GM18499 (cell line): ENCODE measurements around the gene CDH16.

Experiments
- ATAC-seq: cut with Tn5 transposase; IDR thresholded peaks from one replicate; pipeline ENCODE4 v1.9.1; 2021; ENCODE audit warnings: moderate number of reproducible peaks; ENCODE audit not compliant: insufficient read depth, unreplicated experiment

The CDH16 gene

DNA sequence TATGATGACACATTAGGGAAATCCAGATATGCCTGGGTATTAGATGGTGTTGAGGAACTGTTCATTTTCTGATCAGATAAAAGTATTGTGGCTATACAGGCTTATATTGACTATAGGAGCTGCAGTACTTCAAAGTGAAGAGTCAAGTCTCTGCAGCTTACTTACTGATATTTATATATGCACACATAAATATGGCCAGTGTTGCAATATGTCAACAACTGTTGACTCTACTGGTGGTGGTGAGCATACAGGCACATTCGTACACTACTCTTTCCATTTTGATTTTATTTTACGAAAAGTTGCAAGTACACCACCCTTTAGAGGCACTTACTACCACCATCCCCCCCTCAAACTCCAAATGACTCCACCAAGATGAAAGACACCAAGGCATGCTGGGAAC lies 13.0 kb upstream of the CDH16 start:
- ATAC-seq: no peak

DNA sequence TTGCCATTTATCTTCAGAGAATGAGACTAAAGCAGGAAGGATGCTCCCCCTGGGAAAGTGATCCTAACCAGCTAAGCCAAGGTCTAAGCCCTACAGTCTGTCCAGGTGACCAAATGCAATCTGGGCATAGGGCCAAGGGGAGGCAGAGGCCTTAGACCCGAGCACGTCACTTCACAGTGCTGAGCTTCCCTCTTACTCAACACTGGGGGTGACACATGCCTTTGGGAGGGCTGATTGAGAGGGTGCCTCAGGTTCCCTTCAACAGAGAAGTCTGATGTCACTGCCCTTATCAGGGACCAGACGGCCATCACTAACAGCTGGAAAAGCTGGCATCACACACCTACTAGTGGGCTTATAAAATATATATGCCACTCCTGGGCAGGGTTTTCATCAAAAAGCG lies 11.5 kb upstream of the CDH16 start:
- ATAC-seq: no peak

DNA sequence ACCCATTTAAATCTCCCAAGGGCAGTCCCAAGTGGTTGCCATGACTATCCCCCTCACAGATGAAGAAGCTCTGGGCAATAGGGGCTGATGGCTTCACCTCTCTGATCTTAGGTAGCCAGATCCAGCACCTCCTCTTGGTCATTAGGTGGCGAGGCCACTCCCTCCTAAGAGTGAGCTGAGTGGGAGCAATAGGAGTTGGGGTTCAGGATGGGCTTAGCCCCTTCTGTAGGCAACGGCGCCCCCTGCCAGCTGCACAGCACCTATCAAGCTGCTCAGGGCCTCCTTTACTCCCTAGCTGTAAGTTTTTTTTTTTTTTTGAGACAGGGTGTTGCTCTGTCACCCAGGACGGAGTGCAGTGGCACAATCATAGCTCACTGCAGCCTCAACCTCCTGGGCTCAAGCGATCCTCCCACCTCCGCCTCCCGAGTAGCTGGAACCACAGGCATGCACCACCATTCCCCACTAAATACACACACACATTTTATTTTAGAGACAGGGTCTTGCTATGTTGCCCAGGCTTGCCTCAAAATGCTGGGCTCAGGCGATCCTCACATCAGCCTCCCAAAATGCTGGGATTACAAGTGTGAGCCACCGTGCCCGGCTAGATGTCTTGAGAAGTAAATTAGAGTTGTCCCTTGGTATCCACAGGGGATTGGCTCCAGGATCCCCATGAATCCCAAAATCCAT lies 10.2 kb upstream of the CDH16 start:
- no peak for ATAC-seq

DNA sequence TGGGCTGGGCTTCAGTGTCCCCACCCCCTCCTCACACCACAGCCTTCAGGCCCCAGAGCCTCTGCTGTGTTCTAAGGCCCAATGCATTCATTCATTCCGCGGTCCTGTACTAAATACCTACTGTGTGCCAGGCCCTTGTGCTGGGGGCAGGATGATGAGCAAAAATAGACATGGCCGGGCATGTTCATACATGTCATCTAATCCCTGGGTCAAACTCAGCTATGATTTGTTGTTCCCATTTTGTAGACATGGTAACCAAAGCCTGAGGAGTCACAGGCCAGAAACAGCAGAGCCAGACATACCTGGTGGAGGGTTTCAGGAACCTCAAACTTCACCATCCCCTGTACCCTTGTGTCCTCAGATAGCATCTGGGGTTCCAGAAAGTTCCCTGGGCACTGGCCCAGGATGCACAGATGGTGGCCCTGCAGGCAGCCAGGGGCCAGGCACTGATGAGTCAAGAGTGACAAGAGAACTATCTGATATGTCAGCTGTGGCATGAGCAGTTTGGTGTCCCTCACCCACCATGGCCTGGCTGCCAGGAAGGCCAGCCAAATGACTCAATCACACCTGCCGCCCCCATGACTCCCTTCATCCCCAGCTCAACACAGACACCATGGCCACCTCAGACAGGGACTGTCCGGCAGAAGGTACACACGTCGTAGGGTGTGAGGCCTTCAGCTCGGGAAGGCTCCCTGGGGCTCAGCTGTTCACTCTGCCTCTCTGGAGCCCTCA lies 9.4 kb upstream of the CDH16 start:
- no peak for ATAC-seq

DNA sequence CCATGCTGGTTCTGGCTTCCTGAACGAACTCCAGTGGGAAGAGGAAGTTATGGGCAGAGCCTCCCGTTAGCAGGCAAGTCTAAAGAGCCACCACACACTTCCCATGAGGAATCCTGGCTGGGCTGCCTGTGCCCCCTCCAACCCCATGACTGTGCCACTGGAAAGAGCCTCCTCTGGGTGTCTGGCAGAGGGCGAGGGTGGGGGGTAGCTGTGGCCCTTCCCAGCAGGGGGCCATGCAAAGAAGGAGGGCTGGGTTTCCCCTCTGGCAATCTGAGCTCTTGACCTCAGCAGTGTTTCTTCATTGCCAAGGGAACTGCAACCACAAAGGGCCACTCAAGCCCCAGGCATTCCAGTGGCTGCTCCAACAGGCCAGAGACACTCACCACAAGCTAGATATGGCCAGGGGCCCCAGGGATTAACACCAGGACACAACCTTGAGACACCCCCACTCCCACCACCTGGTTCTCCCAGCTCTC lies 8.3 kb upstream of the CDH16 start:
- no peak for ATAC-seq

DNA sequence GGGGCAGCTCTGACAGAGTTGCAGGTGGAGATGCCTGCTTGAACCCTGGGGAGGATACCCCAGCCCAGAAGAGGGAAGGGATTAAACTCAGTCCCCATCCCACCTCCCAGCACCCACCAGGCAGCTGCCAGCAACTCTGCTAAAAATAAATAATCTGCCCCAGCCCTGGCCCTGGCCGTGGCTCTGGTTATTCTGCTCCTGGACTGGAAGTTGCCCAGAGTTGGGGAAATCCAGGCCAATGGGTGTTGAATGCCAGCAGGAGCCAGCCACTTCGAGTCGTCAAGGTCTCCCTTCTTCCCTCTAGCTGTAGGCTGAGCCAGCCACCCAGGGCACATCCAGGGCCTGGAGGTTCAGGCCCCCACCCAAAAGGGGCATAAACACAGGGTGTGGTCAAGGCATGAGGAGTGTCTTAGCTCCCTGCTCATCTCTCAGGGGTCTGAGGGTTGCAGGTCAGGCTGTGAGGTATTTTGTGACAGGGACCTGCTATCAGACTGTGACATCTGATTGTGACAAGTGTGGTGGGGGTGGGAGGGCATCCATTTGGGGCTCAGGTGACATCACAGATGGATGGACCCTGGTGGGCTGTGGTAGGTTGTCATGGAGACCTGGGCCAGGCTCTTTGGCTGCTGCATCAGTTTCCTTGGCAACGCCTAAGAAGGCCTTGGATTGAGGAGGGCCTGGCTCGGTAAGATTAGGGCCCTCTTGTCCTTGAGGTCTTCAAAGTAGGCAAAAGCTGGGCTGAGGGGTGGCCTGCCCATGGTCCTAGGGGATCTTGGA lies 7.7 kb upstream of the CDH16 start:
- no peak for ATAC-seq

DNA sequence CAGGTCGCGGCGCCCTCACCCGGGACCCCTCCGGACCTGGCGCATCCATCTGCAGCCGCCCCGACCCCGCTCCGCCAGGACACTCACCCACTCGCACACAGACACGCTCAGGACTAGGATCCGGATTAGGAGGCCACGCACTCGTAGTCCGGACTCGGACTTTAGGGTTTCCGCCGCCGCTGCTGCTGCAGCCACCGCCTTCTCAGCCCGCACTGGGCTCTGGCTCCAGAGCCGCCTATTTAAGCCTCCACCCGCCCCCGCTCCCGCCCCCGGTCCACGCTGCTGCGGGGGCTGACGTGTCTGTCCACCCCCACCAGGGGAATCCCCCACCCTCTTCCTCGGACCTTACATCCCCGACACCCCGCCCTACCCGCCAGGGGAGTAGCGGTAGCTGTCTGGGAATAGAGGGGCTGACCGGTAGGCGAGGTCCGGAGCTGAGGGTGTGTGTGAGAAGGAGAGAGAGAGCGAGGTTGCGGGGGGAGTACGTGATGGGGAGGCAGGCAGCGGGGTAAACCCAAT lies 6.7 kb upstream of the CDH16 start, which contains the start of gene RRAD:
TSS of gene RRAD (minus strand) at position 214 of the 519 bp plus-strand sequence. CDS start 356 bp downstream, outside the sequence.
- ATAC-seq: no peak

DNA sequence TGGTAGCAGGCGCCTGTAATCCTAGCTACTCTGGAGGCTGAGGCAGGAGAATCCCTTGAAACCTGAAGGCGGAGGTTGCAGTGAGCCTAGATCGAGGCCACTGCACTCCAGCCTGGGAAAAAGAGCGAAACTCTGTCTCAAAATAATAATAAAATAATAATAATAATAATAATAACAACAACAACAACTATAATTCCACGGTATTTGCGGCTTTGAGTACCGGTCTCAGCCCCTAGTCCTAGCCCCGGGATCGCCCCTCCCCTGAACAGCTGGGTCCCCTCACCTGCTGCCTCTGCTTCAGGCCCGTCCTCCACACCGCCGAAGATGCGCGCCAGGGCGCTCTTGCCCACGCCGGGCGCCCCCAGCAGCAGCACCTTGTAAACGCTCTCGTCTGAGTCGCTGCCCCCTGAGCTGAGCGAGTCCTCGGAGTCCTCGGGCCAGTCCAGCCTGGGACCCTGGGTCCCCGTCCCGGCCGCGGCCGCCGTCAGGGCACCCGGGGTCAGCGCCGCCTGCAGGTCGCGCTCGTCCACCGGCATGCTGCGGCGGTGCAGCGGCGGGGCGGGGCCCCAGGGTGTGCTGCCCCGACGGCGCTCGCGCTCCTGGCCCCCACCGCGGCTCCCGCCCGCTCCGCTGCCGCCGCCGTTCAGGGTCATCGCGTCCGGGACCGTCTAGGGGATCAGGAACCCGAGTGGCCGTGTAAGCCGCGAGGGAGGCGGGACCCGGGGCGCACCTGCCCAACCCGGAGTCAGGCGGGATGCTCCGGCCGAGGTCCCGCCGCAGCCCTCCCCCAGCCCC lies 6.0 kb upstream of the CDH16 start:
- no peak for ATAC-seq

DNA sequence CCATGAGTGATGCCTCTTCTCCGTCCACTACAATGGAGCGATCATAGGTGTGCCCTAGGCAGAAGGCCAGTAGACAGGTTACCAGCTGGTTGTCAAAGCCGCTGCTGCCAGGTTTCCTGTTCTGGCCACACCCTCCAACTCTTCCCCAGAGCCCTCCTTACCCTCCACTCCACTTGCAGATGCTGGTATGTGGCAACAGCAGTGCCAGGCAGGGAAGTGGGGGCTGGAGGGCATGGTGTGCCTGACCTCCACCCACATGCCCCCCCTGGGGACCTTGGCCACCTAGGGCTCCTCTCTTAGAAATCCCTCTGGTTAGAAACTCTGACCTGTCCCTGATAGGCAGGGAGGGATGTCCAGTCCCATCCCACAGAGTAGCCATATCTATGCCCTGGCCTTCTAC lies 5.2 kb upstream of the CDH16 start:
- ATAC-seq: no peak

DNA sequence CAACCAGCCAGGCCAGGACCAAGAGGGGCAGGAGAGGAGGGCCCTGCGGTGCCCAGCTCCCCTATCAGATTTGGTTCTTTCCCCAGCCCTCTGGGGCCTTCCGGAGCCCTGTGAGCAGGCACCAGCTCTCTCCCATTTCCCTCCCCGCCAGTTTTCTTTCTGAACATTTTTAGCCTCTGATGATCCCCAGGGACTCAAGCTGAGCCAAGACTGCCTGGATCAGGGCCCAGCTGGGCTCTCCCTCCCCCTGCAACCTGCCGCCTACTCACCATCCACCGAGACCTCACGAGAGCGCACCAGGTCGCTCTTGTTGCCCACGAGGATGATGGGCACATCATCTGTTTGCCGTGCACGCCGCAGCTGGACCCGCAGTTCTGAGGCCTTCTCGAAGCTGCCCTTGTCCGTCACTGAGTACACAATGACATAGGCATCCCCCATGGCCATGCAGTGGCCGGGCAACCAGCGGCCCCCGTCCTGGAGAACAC lies 4.6 kb upstream of the CDH16 start:
- no peak for ATAC-seq

DNA sequence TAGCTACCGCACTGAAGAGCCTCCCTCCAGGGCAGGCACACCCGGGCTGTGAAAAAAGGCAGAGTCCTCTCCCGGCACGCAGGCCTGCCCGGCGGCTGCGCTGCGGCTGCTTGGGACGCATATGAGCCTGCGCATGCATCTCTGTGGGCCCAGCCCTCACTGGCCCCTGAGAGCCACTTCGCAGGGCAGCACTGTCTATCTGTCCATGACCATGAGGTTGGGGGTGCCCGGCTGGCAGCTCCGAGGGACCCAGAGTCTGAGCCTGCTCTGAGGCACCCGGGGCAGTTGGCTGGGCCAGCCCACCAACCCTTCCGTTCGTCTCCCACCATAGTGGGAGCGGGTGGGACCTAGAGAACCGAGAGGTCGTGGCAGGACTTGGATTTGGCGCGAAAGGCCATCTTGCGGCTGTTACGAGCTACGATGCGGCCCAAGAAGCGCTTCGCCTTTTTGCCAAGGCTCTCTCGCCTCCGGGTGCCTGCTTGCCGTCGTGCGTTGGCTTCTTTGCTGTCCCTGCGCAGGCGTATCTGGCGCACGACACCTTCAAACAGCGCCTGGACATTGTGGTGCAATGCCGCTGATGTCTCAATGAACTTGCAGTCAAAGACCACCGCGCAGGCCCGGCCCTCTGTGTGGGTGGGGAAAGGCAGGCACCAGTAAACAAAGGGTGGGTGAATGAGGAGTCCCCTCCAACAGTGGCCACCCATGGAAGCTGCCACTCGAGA lies 3.2 kb upstream of the CDH16 start:
- ATAC-seq: no peak

DNA sequence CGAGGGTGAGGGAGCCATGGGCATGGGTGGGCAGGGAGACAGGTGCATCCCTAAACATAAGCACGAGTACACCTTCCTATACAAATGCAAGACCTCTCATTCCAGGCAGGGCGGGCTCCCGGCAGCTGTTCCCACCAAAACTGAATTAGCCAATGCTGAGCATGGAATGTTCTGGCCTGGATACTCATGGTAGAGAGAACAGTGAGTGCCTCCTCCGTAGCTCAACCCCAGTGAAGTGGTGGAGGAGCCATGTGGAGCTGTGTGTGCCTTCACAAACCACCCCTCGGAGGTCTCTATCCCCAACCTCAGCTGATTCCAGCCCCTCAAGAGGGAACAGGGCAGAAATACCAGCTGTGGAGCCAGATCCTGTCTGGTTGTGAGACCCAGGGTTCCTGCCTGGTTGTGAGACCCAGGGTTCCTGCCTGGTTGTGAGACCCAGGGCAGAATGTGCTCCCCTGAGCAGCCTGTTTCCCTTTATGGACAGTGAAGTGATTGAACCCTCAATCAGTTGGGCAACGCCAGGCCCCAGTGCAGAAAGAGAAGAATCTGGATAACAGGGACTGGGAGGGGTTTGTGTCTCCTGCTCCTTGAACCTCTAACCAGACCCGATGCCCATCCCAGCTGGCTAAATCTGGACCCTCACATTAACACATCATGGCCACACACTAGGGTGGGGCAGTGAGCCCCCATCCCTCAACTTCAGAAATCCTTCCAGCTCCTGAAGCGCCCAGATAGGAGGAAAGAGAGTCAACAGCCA lies 2.4 kb upstream of the CDH16 start:
- ATAC-seq: no peak

DNA sequence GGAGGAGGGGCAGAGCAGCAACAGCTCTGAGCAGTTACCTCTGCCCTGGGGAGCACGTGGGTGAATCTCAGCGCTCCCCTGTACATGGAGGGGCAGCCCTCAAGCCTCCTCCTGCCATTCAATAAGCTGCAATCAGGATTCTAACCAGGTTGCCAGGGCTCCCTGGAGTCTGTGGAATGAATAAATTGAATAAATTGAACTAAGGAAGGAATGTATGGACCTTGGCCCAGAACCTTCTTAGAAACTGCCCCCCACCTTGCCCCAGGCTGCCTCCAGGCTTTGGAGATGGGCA lies 1.6 kb upstream of the CDH16 start:
- no peak for ATAC-seq

DNA sequence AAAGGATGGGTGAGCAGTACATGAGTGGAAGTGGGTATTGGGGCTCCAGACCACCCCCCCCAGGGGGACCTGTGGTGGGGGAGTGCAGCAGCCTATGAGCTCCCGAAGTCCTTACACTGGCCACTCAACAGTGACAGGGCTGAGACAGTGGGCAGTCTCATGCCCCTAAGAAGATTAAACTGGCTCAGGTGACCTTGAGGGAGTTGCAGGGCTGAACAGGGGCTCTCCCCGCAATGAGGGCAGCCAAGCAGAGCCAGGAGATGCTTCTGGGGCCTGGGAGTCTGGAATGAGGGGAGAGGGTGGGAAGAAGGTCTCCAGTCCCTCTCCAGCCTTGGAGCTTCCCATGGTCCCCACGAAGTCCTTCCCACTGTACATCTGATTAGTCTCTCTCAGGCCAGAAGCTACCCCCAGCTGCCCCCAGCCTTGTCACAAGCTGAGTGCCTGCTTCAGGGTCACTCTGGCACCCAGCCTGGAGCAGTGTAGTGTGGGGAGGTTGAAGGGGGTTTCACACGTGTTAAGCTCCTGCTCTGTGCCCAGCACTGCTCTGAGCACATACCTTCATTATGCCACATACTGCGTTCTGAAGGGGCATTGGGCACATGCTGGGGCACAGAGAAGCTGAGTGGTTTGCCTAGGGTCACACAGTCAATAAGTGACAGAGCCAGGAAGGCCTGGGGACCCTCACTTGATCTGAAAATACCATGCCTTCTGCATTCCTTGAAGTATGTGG lies 1.0 kb upstream of the CDH16 start:
- ATAC-seq: no peak

DNA sequence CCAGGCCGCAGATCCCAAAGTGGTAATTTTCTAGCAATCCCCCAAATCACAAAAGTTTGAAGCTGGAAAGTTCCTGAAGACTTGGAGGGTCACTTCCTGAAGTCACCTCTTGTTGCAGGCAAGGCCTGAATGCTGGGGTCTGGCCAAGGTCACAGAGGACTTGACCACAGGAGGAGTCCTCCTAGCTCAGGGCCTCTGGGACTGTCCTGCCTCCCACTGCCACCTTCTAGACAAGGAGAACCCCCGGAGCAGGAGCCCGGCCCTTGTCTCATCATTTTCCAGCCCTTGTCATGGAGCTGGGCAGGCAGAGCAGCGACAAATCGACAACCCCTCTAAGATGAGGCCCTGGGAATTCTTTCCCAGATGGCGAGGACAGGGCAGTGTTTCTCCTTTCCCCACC lies 330 bp downstream of the CDH16 start:
- ATAC-seq: no peak

DNA sequence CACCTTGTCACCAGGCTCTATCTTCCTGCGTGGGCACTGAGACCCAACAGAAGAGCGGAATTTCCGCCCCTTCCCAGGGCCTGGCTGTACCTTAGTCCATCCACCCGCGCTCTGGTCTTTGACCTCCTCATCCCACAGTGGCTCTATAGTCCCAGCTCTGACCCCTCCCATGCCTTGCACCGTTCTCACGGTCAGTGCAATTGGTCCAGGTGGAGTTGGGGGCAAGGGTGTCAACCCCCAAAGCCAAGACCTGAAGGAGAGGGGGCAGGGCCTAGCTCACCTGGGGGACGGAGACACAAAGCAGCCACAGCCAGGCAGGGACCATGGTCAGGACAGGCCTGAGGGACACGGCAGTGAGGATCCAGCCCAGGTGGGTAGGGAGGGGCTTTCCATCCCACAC lies 944 bp downstream of the CDH16 start:
- no peak for ATAC-seq

DNA sequence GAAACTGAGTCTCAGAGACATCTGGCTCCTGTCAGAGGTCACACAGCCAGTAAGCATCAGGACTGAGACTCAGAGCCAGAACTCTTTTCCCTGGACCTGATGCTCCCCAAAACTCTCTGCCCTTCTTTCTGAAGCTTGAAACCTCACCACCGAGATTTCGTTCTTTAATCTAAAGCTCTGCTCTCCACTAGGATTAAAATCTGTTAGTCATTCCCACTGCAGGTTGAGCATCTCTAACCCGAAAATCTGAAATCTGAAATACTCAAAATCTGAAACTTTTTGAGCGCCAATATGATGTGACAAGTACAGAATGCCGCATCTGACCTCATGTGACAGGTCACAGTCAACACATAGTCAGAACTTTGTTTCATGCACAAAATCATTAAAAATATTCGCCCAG lies 2.2 kb downstream of the CDH16 start:
- ATAC-seq: no peak

DNA sequence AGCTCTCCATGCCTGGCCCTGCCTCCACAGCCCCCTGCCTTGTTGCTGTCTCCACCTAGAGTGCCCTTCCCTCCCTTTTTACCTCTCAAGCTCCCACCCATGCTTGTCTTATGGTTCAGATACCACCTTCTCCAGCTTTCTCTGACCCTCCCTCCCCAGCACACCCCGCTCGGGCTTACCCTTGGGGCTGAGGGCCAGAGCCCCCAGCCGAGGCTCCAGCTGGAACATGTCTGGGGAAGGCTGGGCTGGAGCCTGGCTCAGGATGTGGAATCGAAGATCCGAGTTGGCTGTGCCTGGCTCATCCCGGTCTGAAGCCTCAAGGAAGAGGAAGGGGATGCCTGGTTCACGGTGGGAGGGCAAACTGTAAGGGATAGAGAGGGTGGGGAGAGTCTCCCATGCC lies 3.6 kb downstream of the CDH16 start:
- ATAC-seq: no peak
